Right lobe of liver (tissue), 6 donors: ENCODE measurements around the gene YTHDC1. TPM values are rescaled to one million over a fixed set of nuclear protein-coding genes. Genes with fewer than 3 reads are reported as not detected.
"Not testable (repeated sequence)": the region's sequence is repeated elsewhere in the genome, so short reads cannot be mapped to it uniquely, and the experiment has no call there.

Experiments used
- ATAC-seq, 4 donors: fragments of 200-7000 bp; cut with Tn5 transposase; one replicate each; pipeline ENCODE4 v1.9.1; 2020; ENCODE audit warnings: mild to moderate bottlenecking in 4 of 4, moderate library complexity in 4 of 4
- DNase-seq, 3 donors: peaks; one replicate each; pipeline ENCODE4 v3.0.0-alpha.2; 2020
- H3K27ac ChIP-seq, 3 donors: fragments of 200-600 bp; one replicate each; pipeline ENCODE4 v1.8.0; 2022
- H3K27me3 ChIP-seq, 2 donors: fragments of 200-600 bp; one replicate each; pipeline ENCODE4 v1.8.0; 2022
- H3K36me3 ChIP-seq, 4 donors: fragments of 200-600 bp; sonication (generic) in 1 of 4; one replicate each; pipeline versions ENCODE4 v1.5.1 to v1.8.0; 2017 to 2022; ENCODE audit warnings: control low read depth in 1 of 4
- H3K4me1 ChIP-seq, 4 donors: fragments of 200-600 bp; sonication (generic) in 1 of 4; one replicate each; pipeline versions ENCODE4 v1.5.1 to v1.8.0; 2017 to 2022; ENCODE audit warnings: control low read depth in 1 of 4
- H3K4me3 ChIP-seq, 3 donors: fragments of 200-600 bp; one replicate each; pipeline ENCODE4 v1.8.0; 2022
- H3K9me3 ChIP-seq, 4 donors: fragments of 200-600 bp; sonication (generic) in 1 of 4; one replicate each; pipeline versions ENCODE4 v1.5.1 to v1.8.0; 2017 to 2022; ENCODE audit warnings: control low read depth in 1 of 4
- POLR2A ChIP-seq: fragments of 450-650 bp; IDR thresholded peaks from one replicate; pipeline ENCODE4 v1.6.1; 2017; ENCODE audit warnings: antibody characterized with exemption, mild to moderate bottlenecking
- WGBS: methylation state at CpG from one replicate; pipeline ENCODE4 v1.1.6; 2018; ENCODE audit warnings: low coverage, low lambda C conversion rate; ENCODE audit not compliant: insufficient coverage; ENCODE audit errors: missing lambda C conversion rate; 5-methylcytosine and 5-hydroxymethylcytosine counted together
- intact Hi-C, 2 donors: fragments of 100-400 bp; cut with DNase I; formaldehyde crosslinking; loops; one replicate each; pipeline versions ENCODE4 v1.11.2 to v1.14.1; 2022
- total RNA-seq, 6 experiments: library from RNA; depleted of rRNA in 2 of 6; stranded (reverse); fragments of >200 nt in 2 of 6; fragmentation: NEBNext Ultra II Directional in 3 of 6; extraction: Animal tissue kit (Norgen Biotek cat#: 25700) in 3 of 6; gene quantifications; one replicate each; pipeline versions ENCODE4 v1.1.0 to v1.2.4, GENCODE V29; 2016 to 2023
- TF ChIP-seq, protein P1 (sequence below), 4 donors: fragments of 200-600 bp in 3 of 4; fragments of 450-650 bp in 1 of 4; IDR thresholded peaks; one replicate each; pipeline versions ENCODE4 v1.5.1 to v1.8.0; 2016 to 2022; ENCODE audit warnings: antibody characterized with exemption in 4 of 4, mild to moderate bottlenecking in 2 of 4
- donor health status: DM: no; HTN: yes; CAD: no.
- donor health status: DM: no; HTN: no; CAD: no.
- donor health status: DM: no; HTN: no; CAD: no.
- donor health status: DM: no; HTN: yes; CAD: no.
- donor health status: DM: no; HTN: yes; CAD: no.

YTHDC1 gene
- total RNA-seq, 6 experiments from 2014 or later: 15.5 to 32.9 (median 26.0) TPM

GRCh38 chr4:68283095-68283494 is 66.8 kb downstream of the YTHDC1 start:
- WGBS: 70% methylated on average over 2 of the region's 2 CpGs
- intact Hi-C loops: no loop called here

DNA sequence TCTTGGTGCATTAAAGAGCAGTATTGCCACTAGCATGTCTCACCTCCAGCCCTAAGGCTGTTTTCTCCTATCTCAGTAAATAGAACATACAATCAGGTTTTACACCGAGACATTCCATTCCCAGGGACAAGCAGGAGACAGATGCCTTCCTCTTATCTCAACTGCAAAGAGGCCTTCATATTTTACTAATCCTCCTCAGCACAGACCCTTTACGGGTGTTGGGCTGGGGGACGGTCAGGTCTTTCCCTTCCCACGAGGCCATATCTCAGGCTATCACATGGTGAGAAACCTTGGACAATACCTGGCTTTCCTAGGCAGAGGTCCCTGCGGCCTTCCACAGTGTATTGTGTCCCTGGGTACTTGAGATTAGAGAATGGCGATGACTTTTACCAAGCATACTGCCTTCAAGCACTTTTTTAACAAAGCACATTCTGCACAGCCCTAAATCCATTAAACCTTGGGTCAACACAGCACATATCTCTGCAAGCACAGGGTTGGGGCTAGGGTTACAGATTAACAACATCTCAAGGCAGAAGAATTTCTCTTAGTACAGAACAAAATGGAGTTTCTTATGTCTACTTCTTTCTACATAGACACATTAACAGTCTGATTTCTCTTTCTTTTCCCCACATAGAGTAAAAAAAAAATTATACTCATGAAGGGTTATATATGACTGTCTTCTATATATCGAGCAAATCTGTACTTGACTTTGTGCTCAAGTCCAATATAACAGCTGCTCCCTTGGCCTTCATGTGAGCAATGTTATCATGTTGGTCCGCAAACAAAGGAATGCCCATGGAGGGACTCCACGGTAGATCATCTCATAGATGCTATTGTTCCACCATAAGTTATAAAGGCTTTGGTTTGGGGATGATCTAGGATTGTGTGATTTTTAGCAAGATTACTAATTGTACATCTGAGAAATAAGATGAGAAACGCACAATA is 67.8 kb downstream of the YTHDC1 start:
- H3K9me3 ChIP-seq, ATAC-seq, DNase-seq, H3K4me1 ChIP-seq, H3K27me3 ChIP-seq, intact Hi-C loops, H3K27ac ChIP-seq, H3K36me3 ChIP-seq, H3K4me3 ChIP-seq: not testable (repeated sequence)
- 74% methylated on average over 10 of the region's 10 CpGs for WGBS

More at GRCh38 chr4:68283095-68283494, 66.8 kb downstream of the YTHDC1 start:
- no peak overlapping the region for H3K4me3 ChIP-seq
- no peaks in the 10 kb centered on the region for H3K36me3 ChIP-seq
- DNase-seq: no peak
- H3K27me3 ChIP-seq: no peaks in the 10 kb centered on the region
- TF ChIP-seq, protein P1, sequence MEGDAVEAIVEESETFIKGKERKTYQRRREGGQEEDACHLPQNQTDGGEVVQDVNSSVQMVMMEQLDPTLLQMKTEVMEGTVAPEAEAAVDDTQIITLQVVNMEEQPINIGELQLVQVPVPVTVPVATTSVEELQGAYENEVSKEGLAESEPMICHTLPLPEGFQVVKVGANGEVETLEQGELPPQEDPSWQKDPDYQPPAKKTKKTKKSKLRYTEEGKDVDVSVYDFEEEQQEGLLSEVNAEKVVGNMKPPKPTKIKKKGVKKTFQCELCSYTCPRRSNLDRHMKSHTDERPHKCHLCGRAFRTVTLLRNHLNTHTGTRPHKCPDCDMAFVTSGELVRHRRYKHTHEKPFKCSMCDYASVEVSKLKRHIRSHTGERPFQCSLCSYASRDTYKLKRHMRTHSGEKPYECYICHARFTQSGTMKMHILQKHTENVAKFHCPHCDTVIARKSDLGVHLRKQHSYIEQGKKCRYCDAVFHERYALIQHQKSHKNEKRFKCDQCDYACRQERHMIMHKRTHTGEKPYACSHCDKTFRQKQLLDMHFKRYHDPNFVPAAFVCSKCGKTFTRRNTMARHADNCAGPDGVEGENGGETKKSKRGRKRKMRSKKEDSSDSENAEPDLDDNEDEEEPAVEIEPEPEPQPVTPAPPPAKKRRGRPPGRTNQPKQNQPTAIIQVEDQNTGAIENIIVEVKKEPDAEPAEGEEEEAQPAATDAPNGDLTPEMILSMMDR (IDR thresholded peaks at IDR 0.05): no peak
- TF ChIP-seq POLR2A: no peak
- ATAC-seq: no peak
- H3K27ac ChIP-seq: no peak overlapping the region
- H3K4me1 ChIP-seq: no peaks in the 10 kb centered on the region
- H3K9me3 ChIP-seq: no peaks in the 10 kb centered on the region

- DNase-seq: no peak
- H3K36me3 ChIP-seq: no peaks in the 10 kb centered on the region
- H3K27ac ChIP-seq: no peak overlapping the region
- 58% methylated on average over 2 of the region's 2 CpGs for WGBS
- ATAC-seq: no peak
- intact Hi-C loops: loop anchor here in 1 of 2 donors (10.0 kb wide), 1 partner anchor 97 kb away; no protein-coding TSS in a partner anchor
- H3K9me3 ChIP-seq: no peaks in the 10 kb centered on the region
- H3K4me3 ChIP-seq: no peak overlapping the region
- H3K4me1 ChIP-seq: no peaks in the 10 kb centered on the region
- no peaks in the 10 kb centered on the region for H3K27me3 ChIP-seq
- TF ChIP-seq POLR2A: no peak
- TF ChIP-seq, protein P1 (IDR thresholded peaks at IDR 0.05): no peak
Observed at GRCh38 chr4:68278029-68278428, 71.9 kb downstream of the YTHDC1 start.

GRCh38 chr4:68277627-68278026 is 72.3 kb downstream of the YTHDC1 start:
- Histone ChIP-seq H3K36me3 (no peaks in the 10 kb centered on the region), H3K4me1 (no peaks in the 10 kb centered on the region), H3K27me3 (no peaks in the 10 kb centered on the region), H3K27ac (no peak overlapping the region), H3K4me3 (no peak overlapping the region), H3K9me3 (no peaks in the 10 kb centered on the region)
- no CpG with 5 or more reads among the region's 2 CpGs for WGBS
- DNase-seq (no peak), ATAC-seq (no peak)
- TF ChIP-seq, protein P1 (IDR thresholded peaks at IDR 0.05): no peak
- TF ChIP-seq POLR2A: no peak
- intact Hi-C loops: loop anchor here in 1 of 2 donors (10.0 kb wide), 1 partner anchor 97 kb away; no protein-coding TSS in a partner anchor

- intact Hi-C loops: loop anchor here (5.0 to 10.0 kb wide), 2 partner anchors 94 to 102 kb away; no protein-coding TSS in a partner anchor
- H3K4me1 ChIP-seq: no peaks in the 10 kb centered on the region
- DNase-seq (no peak), ATAC-seq (no peak)
- H3K27ac ChIP-seq: no peak overlapping the region
- H3K4me3 ChIP-seq: no peak overlapping the region
- no peaks in the 10 kb centered on the region for H3K27me3 ChIP-seq
- no peaks in the 10 kb centered on the region for H3K9me3 ChIP-seq
- 67% methylated on average over 2 of the region's 2 CpGs for WGBS
- TF ChIP-seq POLR2A: no peak
- TF ChIP-seq, protein P1 (IDR thresholded peaks at IDR 0.05): no peak
- no peaks in the 10 kb centered on the region for H3K36me3 ChIP-seq
Observed at GRCh38 chr4:68272860-68273259, 77.0 kb downstream of the YTHDC1 start.
